Adipocyte (in vitro differentiated cells): ENCODE data around the gene TUSC2.

Experiments used
- DNase-seq: peaks from one replicate; pipeline ENCODE4 v3.0.0-alpha.2; 2015; ENCODE audit warnings: low read depth
- H3K27me3 ChIP-seq: replicated peaks from 2 replicates; pipeline ENCODE4 v1.7.0; 2013; ENCODE audit warnings: mild to moderate bottlenecking, low read length, moderate library complexity; ENCODE audit not compliant: control insufficient read depth, insufficient read depth
- H3K36me3 ChIP-seq: 2 replicates; pipeline ENCODE4 v1.7.0; 2013; ENCODE audit warnings: low read length, mild to moderate bottlenecking, moderate library complexity; ENCODE audit not compliant: control insufficient read depth, insufficient read depth, severe bottlenecking
- H3K4me1 ChIP-seq: 2 replicates; pipeline ENCODE4 v1.7.0; 2013; ENCODE audit warnings: mild to moderate bottlenecking, low read length, moderate library complexity; ENCODE audit not compliant: control insufficient read depth, insufficient read depth
- H3K4me3 ChIP-seq: 2 replicates; pipeline ENCODE4 v1.7.0; 2013; ENCODE audit warnings: mild to moderate bottlenecking, low read length, moderate library complexity
- H3K9ac ChIP-seq: 2 replicates; pipeline ENCODE4 v1.7.0; 2013; ENCODE audit warnings: mild to moderate bottlenecking, low read length, moderate library complexity
- H3K9me3 ChIP-seq: 2 replicates; pipeline ENCODE4 v1.7.0; 2013; ENCODE audit warnings: mild to moderate bottlenecking, low read length, moderate library complexity; ENCODE audit not compliant: control insufficient read depth

Gene TUSC2

GRCh38 chr3:50296721-50297383 is 31.2 kb downstream of the TUSC2 start:
- no peaks in the 10 kb centered on the region for H3K9me3 ChIP-seq
- H3K36me3 ChIP-seq: no peaks in the 10 kb centered on the region
- H3K27me3 ChIP-seq: no peaks in the 10 kb centered on the region
- H3K4me3 ChIP-seq: no peak overlapping the region
- DNase-seq: no peak
- no peak overlapping the region for H3K9ac ChIP-seq
- peaks cover 33% of the 10 kb centered on the region for H3K4me1 ChIP-seq

GRCh38 chr3:50295553-50296431 is 32.2 kb downstream of the TUSC2 start:
- Histone ChIP-seq H3K4me1 (peaks cover 40% of the 10 kb centered on the region), H3K36me3 (peaks cover under 1% of the 10 kb centered on the region), H3K4me3 (no peak overlapping the region), H3K9me3 (no peaks in the 10 kb centered on the region), H3K9ac (no peak overlapping the region), H3K27me3 (no peaks in the 10 kb centered on the region)
- DNase-seq: no peak

- Histone ChIP-seq H3K36me3 (peaks cover 11% of the 10 kb centered on the region), H3K27me3 (no peaks in the 10 kb centered on the region), H3K4me3 (no peak overlapping the region), H3K9ac (no peak overlapping the region), H3K9me3 (no peaks in the 10 kb centered on the region), H3K4me1 (peaks cover 31% of the 10 kb centered on the region)
- no peak for DNase-seq
Observed at GRCh38 chr3:50294492-50295403, 33.3 kb downstream of the TUSC2 start.

GRCh38 chr3:50294089-50294488 is 33.9 kb downstream of the TUSC2 start:
- H3K4me3 ChIP-seq: no peak overlapping the region
- peaks cover 17% of the 10 kb centered on the region for H3K36me3 ChIP-seq
- H3K4me1 ChIP-seq: peaks cover 29% of the 10 kb centered on the region
- H3K27me3 ChIP-seq: no peaks in the 10 kb centered on the region
- no peak for DNase-seq
- no peaks in the 10 kb centered on the region for H3K9me3 ChIP-seq
- no peak overlapping the region for H3K9ac ChIP-seq

- H3K4me3 ChIP-seq: peak overlapping the region; percentile 73
- no peak for DNase-seq
- peaks cover 26% of the 10 kb centered on the region for H3K36me3 ChIP-seq
- H3K9ac ChIP-seq: peak overlapping the region; percentile 92
- no peaks in the 10 kb centered on the region for H3K9me3 ChIP-seq
- H3K4me1 ChIP-seq: peaks cover 23% of the 10 kb centered on the region
- H3K27me3 ChIP-seq: no peaks in the 10 kb centered on the region
Observed at GRCh38 chr3:50293079-50293801, 34.8 kb downstream of the TUSC2 start.

- peaks cover 34% of the 10 kb centered on the region for H3K36me3 ChIP-seq
- peak; percentile 99 for DNase-seq
- peaks cover 18% of the 10 kb centered on the region for H3K4me1 ChIP-seq
- no peaks in the 10 kb centered on the region for H3K27me3 ChIP-seq
- H3K4me3 ChIP-seq: peak within 1 kb of the TSS; percentile 95
- H3K9me3 ChIP-seq: no peaks in the 10 kb centered on the region
- H3K9ac ChIP-seq: peak within 1 kb of the TSS; percentile 92
Observed at GRCh38 chr3:50292159-50293078, 35.6 kb downstream of the TUSC2 start, which contains the start of gene IFRD2. Gene IFRD2, minus strand, starts transcription at chr3:50292429. Its CDS starts 155 bp downstream, at chr3:50292274.

GRCh38 chr3:50290161-50290641 is 37.8 kb downstream of the TUSC2 start:
- Histone ChIP-seq H3K9me3 (no peaks in the 10 kb centered on the region), H3K4me1 (peaks cover 18% of the 10 kb centered on the region), H3K36me3 (peaks cover 43% of the 10 kb centered on the region), H3K4me3 (no peak overlapping the region), H3K27me3 (no peaks in the 10 kb centered on the region), H3K9ac (no peak overlapping the region)
- no peak for DNase-seq

GRCh38 chr3:50289130-50289529 is 38.9 kb downstream of the TUSC2 start:
- Histone ChIP-seq H3K36me3 (peaks cover 43% of the 10 kb centered on the region), H3K27me3 (no peaks in the 10 kb centered on the region), H3K4me1 (peaks cover 18% of the 10 kb centered on the region), H3K4me3 (no peak overlapping the region), H3K9me3 (no peaks in the 10 kb centered on the region), H3K9ac (no peak overlapping the region)
- no peak for DNase-seq

- Histone ChIP-seq H3K9ac (no peak overlapping the region), H3K9me3 (no peaks in the 10 kb centered on the region), H3K4me3 (no peak overlapping the region), H3K27me3 (no peaks in the 10 kb centered on the region), H3K36me3 (peaks cover 43% of the 10 kb centered on the region), H3K4me1 (peaks cover 17% of the 10 kb centered on the region)
- DNase-seq: no peak
Observed at GRCh38 chr3:50288387-50289007, 39.5 kb downstream of the TUSC2 start.
